ENCODE data around the gene GOSR1. TPM values are rescaled to one million over a fixed set of nuclear protein-coding genes. Genes with fewer than 3 reads are reported as not detected.
"Not testable (repeated sequence)": the region's sequence is repeated elsewhere in the genome, so short reads cannot be mapped to it uniquely, and the experiment has no call there.

GOSR1 gene
- total RNA-seq, 1 donor from 2014 or later, result 53.2 TPM

GRCh38 chr17:30530346-30531025, 53.3 kb downstream of the GOSR1 start:
- TF ChIP-seq CTCF (conservative IDR thresholded peaks at IDR 0.05), result no peak
- Mint-ChIP-seq H3K36me3 (no peaks in the 10 kb centered on the region), H3K4me1 (ENCODE audit: unreplicated experiment) (no peaks in the 10 kb centered on the region), H3K9me3 (no peaks in the 10 kb centered on the region), H3K27me3 (no peaks in the 10 kb centered on the region), H3K4me3 (no peak overlapping the region), H3K27ac (no peak overlapping the region)
- no peak for DNase-seq (ENCODE audit: extremely low spot score, unreplicated experiment)

- H3K36me3 Mint-ChIP-seq, result no peaks in the 10 kb centered on the region
- peaks cover 5% of the 10 kb centered on the region for H3K9me3 Mint-ChIP-seq
- TF ChIP-seq CTCF (conservative IDR thresholded peaks at IDR 0.05), result no peak
- no peak for DNase-seq (ENCODE audit: extremely low spot score, unreplicated experiment)
- no peak overlapping the region for H3K4me3 Mint-ChIP-seq
- no peaks in the 10 kb centered on the region for H3K27me3 Mint-ChIP-seq
- no peaks in the 10 kb centered on the region for H3K4me1 Mint-ChIP-seq (ENCODE audit: unreplicated experiment)
- no peak overlapping the region for H3K27ac Mint-ChIP-seq
Observed at GRCh38 chr17:30532871-30533270, 55.7 kb downstream of the GOSR1 start.

- Mint-ChIP-seq H3K27ac (no peak overlapping the region), H3K9me3 (peaks cover 5% of the 10 kb centered on the region), H3K27me3 (no peaks in the 10 kb centered on the region), H3K4me1 (ENCODE audit: unreplicated experiment) (no peaks in the 10 kb centered on the region), H3K4me3 (no peak overlapping the region), H3K36me3 (no peaks in the 10 kb centered on the region)
- DNase-seq (ENCODE audit: extremely low spot score, unreplicated experiment), result no peak
- no peak for TF ChIP-seq CTCF (conservative IDR thresholded peaks at IDR 0.05)
Observed at GRCh38 chr17:30534298-30534697, 57.1 kb downstream of the GOSR1 start.

GRCh38 chr17:30534938-30535921, 58.0 kb downstream of the GOSR1 start:
- H3K4me3 Mint-ChIP-seq, result no peak overlapping the region
- H3K9me3 Mint-ChIP-seq, result peaks cover 5% of the 10 kb centered on the region
- DNase-seq (ENCODE audit: extremely low spot score, unreplicated experiment), result no peak
- no peaks in the 10 kb centered on the region for H3K27me3 Mint-ChIP-seq
- no peaks in the 10 kb centered on the region for H3K4me1 Mint-ChIP-seq (ENCODE audit: unreplicated experiment)
- H3K36me3 Mint-ChIP-seq, result no peaks in the 10 kb centered on the region
- no peak overlapping the region for H3K27ac Mint-ChIP-seq
- TF ChIP-seq CTCF (conservative IDR thresholded peaks at IDR 0.05), result no peak

- not testable (repeated sequence) for H3K4me1 Mint-ChIP-seq (ENCODE audit: unreplicated experiment); H3K27me3 Mint-ChIP-seq; DNase-seq (ENCODE audit: extremely low spot score, unreplicated experiment); H3K36me3 Mint-ChIP-seq; H3K4me3 Mint-ChIP-seq; H3K27ac Mint-ChIP-seq; H3K9me3 Mint-ChIP-seq
Observed at GRCh38 chr17:30536846-30537245, 59.6 kb downstream of the GOSR1 start.

- H3K9me3 Mint-ChIP-seq; H3K27ac Mint-ChIP-seq; H3K4me3 Mint-ChIP-seq; H3K4me1 Mint-ChIP-seq (ENCODE audit: unreplicated experiment); DNase-seq (ENCODE audit: extremely low spot score, unreplicated experiment); H3K36me3 Mint-ChIP-seq; H3K27me3 Mint-ChIP-seq: not testable (repeated sequence)
Observed at GRCh38 chr17:30537667-30538066, 60.5 kb downstream of the GOSR1 start.

All from type B pancreatic cell (in vitro differentiated cells).